Measurements from ENCODE around the gene TMEM132C.

Gene TMEM132C

GRCh38 chr12:128680555-128680954, 413.6 kb downstream of the TMEM132C start:
- no peak for DNase-seq

- no peak for DNase-seq
Observed at GRCh38 chr12:128682548-128683275, 415.7 kb downstream of the TMEM132C start.

GRCh38 chr12:128684352-128684751, 417.4 kb downstream of the TMEM132C start:
- no peak for DNase-seq

GRCh38 chr12:128685903-128686475, 419.0 kb downstream of the TMEM132C start:
- DNase-seq = no peak

GRCh38 chr12:128687851-128688250, 420.9 kb downstream of the TMEM132C start:
- no peak for DNase-seq

GRCh38 chr12:128690641-128691040, 423.7 kb downstream of the TMEM132C start:
- no peak for DNase-seq

GRCh38 chr12:128693115-128693514, 426.1 kb downstream of the TMEM132C start:
- DNase-seq = peak; percentile 15

- DNase-seq = no peak
Observed at GRCh38 chr12:128693771-128694170, 426.8 kb downstream of the TMEM132C start.

- no peak for DNase-seq
Observed at GRCh38 chr12:128694445-128694844, 427.5 kb downstream of the TMEM132C start.

GRCh38 chr12:128695697-128696096, 428.7 kb downstream of the TMEM132C start:
- DNase-seq = no peak

- no peak for DNase-seq
Observed at GRCh38 chr12:128698301-128698972, 431.5 kb downstream of the TMEM132C start.

GRCh38 chr12:128699106-128699505, 432.1 kb downstream of the TMEM132C start:
- DNase-seq = no peak

GRCh38 chr12:128702371-128702770, 435.4 kb downstream of the TMEM132C start:
- DNase-seq = no peak

GRCh38 chr12:128705140-128705539, 438.2 kb downstream of the TMEM132C start:
- DNase-seq = no peak

- DNase-seq = no peak
Observed at GRCh38 chr12:128707488-128707887, 440.5 kb downstream of the TMEM132C start.

- no peak for DNase-seq
Observed at GRCh38 chr12:128708789-128709188, 441.8 kb downstream of the TMEM132C start.

- no peak for DNase-seq
Observed at GRCh38 chr12:128709660-128710059, 442.7 kb downstream of the TMEM132C start.

- DNase-seq = no peak
Observed at GRCh38 chr12:128711486-128711885, 444.5 kb downstream of the TMEM132C start.

- no peak for DNase-seq
Observed at GRCh38 chr12:128712622-128713021, 445.7 kb downstream of the TMEM132C start.

- no peak for DNase-seq
Observed at GRCh38 chr12:128715485-128715884, 448.5 kb downstream of the TMEM132C start.

GRCh38 chr12:128724468-128725046, 457.6 kb downstream of the TMEM132C start:
- DNase-seq = no peak

- no peak for DNase-seq
Observed at GRCh38 chr12:128726886-128727285, 459.9 kb downstream of the TMEM132C start.

- DNase-seq = no peak
Observed at GRCh38 chr12:128727461-128727860, 460.5 kb downstream of the TMEM132C start.

GRCh38 chr12:128727999-128728398, 461.0 kb downstream of the TMEM132C start:
- DNase-seq = no peak
